Activated naive CD4-positive, alpha-beta T cell treated with anti-CD3 and anti-CD28 coated beads, Interleukin-2, amount 50 U/mL, for 72 hours (primary cell): ENCODE data around the gene ZAP70. TPM values are rescaled to one million over a fixed set of nuclear protein-coding genes. Genes with fewer than 3 reads are reported as not detected.
A peak's percentile ranks its signal among the peaks of the same experiment; 100 is the strongest.

ENCODE experiments used
- ATAC-seq, 2 donors: fragments of 150-1000 bp; cut with Tn5 transposase; 2 replicates each; pipeline ENCODE4 v1.10.0; 2021; ENCODE audit warnings: mild to moderate bottlenecking in 2 of 2, moderate library complexity in 2 of 2
- DNase-seq, 2 donors: peaks; one replicate each; pipeline ENCODE4 v3.0.0; 2021 to 2022; ENCODE audit warnings: low spot score in 2 of 2
- H3K27ac Mint-ChIP-seq, 2 donors: one replicate each; pipeline ENCODE4 v1.8.0; 2022; ENCODE audit warnings: mild to moderate bottlenecking in 2 of 2, mixed read lengths in 2 of 2
- H3K36me3 Mint-ChIP-seq, 2 donors: one replicate each; pipeline ENCODE4 v1.8.0; 2022; ENCODE audit warnings: mixed read lengths in 2 of 2
- H3K9me3 Mint-ChIP-seq, 2 donors: one replicate each; pipeline ENCODE4 v1.8.0; 2022; ENCODE audit warnings: mixed read lengths in 2 of 2
- total RNA-seq, 2 donors: library from RNA; stranded (reverse); gene quantifications; one replicate each; pipeline ENCODE4 v1.2.3, GENCODE V29; 2022

ZAP70 gene
- total RNA-seq, 2 donors from 2014 or later: 164 to 235 TPM

DNA sequence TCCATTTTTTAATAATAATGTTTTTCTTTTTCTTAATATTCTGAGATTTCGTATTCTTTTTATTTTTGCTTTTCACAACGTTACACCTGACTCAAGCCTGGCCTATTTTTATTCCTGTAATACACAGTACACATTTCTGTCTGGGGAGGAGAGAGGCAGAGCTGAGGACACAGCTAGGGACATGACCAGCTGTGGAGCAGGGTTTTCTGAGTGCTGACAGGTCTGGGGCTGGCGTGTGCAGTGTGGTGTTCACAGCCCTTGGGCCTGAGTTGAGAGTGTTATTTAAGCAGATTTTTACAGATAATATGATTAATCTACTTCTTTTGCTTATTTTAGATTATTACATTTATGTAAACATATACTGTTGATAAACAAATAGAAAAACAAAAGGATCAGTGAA lies 55.9 kb downstream of the ZAP70 start:
- no peak overlapping the region for H3K27ac Mint-ChIP-seq
- ATAC-seq (no peak), DNase-seq (no peak)
- no peaks in the 10 kb centered on the region for H3K9me3 Mint-ChIP-seq
- peaks cover 0 to 3% of the 10 kb centered on the region in 2 donors for H3K36me3 Mint-ChIP-seq

DNA sequence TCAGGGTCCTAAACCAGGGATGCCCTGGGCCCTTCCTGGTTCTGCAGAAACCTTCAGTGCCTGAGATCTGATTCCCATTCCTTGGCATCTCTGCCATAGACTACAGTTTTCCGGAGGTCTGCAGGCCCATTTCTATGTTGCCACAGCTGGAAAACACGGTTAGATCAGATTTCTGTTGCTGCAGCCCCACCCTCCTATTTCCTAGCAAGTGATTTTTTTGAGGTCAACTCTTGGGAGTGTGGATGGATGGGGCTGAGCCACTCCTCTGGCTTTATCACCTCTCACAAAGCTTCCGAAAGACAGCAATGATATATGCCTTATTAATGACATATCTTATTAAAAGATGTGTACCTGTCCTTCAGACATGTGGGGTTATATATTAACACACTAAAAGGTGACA lies 56.3 kb downstream of the ZAP70 start:
- no peak for ATAC-seq
- no peaks in the 10 kb centered on the region for H3K9me3 Mint-ChIP-seq
- H3K36me3 Mint-ChIP-seq: peaks cover 0 to 7% of the 10 kb centered on the region in 2 donors
- H3K27ac Mint-ChIP-seq: no peak overlapping the region
- DNase-seq: no peak

DNA sequence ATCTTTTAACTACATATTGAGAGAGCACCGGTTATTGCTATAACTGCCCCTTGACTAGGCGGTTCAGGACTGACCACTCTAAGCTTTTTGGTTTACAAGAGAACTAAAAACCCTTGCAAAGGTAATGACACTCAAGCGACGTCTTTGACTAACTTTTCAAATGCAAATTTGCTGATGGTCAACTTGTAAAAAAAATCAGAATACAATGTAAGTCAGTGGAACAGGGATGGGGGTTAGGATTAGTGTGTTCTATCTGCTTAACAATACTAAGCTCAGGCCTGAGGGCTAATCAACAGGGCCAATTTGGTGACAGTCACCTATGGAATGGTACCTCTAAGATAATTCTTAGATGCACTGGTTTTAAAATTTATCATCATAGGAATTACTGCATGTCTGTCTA lies 57.1 kb downstream of the ZAP70 start:
- Mint-ChIP-seq H3K36me3 (peaks cover 2 to 7% of the 10 kb centered on the region in 2 donors), H3K9me3 (no peaks in the 10 kb centered on the region), H3K27ac (peak overlapping the region in 1 of 2 donors; percentile 38)
- DNase-seq: no peak
- ATAC-seq: no peak

DNA sequence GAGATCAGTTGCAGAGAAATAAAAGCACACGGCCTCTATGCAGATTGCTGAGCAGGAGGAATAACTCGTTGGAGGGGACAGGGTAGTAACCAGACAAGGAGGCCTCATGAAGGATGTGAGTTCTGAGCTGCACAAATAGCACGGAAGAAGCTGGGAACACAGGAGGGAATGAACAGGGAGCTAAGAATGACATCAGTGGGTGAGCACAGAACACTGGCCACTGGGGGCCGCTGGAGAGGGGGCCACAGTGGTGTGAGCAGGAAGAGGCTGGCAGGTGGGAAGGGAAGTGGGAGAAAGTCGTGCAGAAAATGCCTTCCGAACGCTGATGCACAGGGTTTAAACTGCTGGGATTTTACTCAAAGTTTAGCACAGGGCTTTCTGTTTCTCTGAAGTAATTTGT lies 61.0 kb downstream of the ZAP70 start:
- H3K36me3 Mint-ChIP-seq: peaks cover 5 to 7% of the 10 kb centered on the region in 2 donors
- ATAC-seq (no peak), DNase-seq (no peak)
- H3K27ac Mint-ChIP-seq: no peak overlapping the region
- no peaks in the 10 kb centered on the region for H3K9me3 Mint-ChIP-seq

DNA sequence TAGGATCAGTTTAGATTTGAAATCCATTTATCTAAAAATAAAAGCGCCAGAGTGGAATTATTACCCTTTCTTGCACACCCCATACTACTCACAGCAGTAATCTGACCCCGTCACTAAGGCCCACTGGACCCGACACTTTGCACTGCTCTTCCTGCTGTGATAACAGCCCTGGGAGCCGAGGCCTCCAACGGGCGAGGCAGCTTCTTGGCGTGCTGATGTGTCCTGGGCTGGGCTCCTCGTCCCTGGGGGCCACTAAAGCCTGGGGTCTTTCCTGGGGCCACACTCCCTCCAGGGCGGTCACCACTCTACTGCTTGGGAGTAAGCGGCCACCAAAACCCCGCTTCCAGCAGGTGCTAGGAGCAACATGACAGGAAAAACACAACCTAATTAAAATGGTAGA lies 61.7 kb downstream of the ZAP70 start:
- Mint-ChIP-seq H3K36me3 (peaks cover 5 to 7% of the 10 kb centered on the region in 2 donors), H3K27ac (no peak overlapping the region), H3K9me3 (no peaks in the 10 kb centered on the region)
- no peak for ATAC-seq
- no peak for DNase-seq

DNA sequence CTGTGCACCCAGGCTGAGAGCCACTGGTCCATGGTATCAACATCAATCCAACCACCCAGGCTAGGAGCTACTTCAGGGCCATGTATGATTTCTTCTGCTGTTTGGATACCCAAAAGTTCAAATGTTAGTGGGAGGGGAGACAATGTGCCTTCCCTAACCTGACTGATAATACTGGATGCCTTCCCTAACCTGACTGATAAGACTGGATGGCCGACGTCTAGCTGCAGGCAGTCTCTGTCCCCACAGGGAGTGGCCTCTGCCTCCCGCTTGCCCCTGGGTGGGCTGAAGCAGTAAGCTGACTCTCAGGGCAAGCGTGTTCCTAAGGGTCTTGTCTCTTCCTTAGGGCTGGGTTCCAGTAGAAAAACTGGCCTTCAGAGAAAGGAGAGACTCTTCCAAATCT lies 65.8 kb downstream of the ZAP70 start:
- ATAC-seq (no peak), DNase-seq (no peak)
- peaks cover 5% of the 10 kb centered on the region in 2 donors for H3K36me3 Mint-ChIP-seq
- H3K9me3 Mint-ChIP-seq: no peaks in the 10 kb centered on the region
- H3K27ac Mint-ChIP-seq: no peak overlapping the region

DNA sequence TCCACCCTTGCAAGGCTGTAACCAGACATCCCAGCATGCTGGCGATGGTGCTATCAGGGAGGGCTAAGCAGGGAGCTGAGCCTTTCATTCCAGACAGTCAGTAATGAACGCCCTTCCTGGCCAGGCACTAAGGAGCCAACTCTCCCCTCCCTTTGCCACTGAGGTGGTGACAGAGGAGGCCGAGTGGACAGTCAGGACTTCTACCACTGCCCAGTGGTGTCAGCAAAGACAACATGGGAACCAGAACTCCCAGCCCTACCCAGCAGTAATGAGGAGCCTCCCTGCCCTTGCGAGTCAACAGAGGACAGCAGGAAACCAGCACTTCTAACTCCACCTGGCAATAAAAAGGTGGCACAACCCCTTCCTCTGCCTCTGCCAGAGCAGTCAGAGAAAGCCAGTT lies 68.6 kb downstream of the ZAP70 start:
- no peak for DNase-seq
- Mint-ChIP-seq H3K9me3 (no peaks in the 10 kb centered on the region), H3K36me3 (no peaks in the 10 kb centered on the region), H3K27ac (no peak overlapping the region)
- no peak for ATAC-seq

DNA sequence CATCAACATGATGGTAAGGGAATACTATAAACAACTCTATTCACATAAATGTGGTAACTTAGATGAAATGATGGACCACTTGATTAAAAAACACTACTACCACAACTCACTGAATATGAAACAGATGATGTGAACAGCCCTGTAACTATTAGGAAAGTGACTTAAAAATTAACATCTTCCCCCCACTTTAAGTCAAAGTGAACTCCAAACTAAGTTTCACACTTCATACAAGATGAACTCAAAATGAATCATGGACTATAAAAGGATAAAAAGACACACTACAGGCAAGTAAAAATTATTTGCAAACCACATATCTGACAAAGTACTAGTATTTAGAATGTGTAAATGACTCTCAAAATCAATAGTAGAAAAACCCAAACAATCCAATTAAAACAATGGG lies 71.6 kb downstream of the ZAP70 start:
- DNase-seq: no peak
- ATAC-seq: peak in 1 of 2 donors; percentile 72
- Mint-ChIP-seq H3K9me3 (no peaks in the 10 kb centered on the region), H3K36me3 (no peaks in the 10 kb centered on the region), H3K27ac (no peak overlapping the region)

DNA sequence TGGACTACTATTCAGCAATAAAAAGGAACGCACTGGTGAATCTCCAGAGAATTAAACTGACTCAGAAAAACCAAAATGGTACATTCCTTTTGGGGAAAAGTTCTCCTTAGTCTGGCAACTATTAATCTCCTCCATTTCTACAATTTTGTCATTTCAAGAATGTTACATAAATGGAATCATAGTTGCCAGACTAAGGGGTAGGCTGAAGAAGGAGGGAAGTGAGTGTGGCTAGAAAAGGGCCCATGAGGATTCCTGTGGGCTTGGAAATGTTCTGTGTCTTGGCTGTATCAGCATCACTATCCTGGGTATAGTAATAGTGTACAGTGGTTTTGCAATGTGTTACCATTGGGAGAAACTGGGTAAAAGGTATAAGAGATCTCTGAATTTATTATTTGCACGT lies 72.4 kb downstream of the ZAP70 start:
- no peaks in the 10 kb centered on the region for H3K36me3 Mint-ChIP-seq
- no peak for DNase-seq
- H3K27ac Mint-ChIP-seq: no peak overlapping the region
- no peaks in the 10 kb centered on the region for H3K9me3 Mint-ChIP-seq
- ATAC-seq: no peak

DNA sequence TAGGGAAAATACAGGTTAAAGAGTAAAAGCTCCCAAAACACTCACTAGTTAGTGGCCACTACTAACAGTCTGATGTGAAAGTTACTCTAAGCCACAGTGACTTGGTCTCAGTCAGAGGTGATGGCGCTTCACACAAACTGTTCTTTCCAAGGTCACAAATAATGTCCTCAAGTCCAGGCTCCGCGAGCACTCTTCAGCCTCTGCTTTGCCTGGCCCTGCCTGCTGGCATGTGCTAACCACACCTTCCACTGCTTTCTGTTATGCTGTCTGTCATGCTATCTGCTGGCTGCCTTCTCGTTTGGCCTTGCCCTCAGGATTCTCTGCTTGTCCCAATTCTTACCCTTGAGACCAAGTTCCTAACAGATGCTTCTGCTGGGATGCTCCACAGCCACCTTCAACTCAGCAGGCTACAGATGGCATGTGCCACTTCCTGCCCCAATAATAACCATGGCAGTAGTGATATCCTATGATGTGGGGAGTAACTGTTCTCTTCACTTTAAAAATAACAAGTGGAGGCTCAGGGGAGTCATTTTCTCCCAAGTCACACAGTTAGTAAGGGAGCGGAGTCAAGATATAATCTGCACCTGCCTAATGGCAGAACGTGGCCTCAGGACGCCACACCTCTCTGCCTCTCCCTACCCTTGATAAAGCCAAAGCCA lies 75.7 kb downstream of the ZAP70 start:
- H3K9me3 Mint-ChIP-seq: no peaks in the 10 kb centered on the region
- no peaks in the 10 kb centered on the region for H3K36me3 Mint-ChIP-seq
- peak overlapping the region in 1 of 2 donors; percentile 75 for H3K27ac Mint-ChIP-seq
- ATAC-seq (no peak), DNase-seq (no peak)

Other genes with a start within 250 kb of the ZAP70 start
- 10 to 100 TPM; 21.8 to 44.9 TPM for gene ANKRD36B, start 123.7 kb upstream of the ZAP70 start, total RNA-seq
- gene COX5B, start 67.5 kb upstream of the ZAP70 start, total RNA-seq: 100 to 1,000 TPM; 269 to 288 TPM
- gene ACTR1B, start 49.5 kb upstream of the ZAP70 start, total RNA-seq: 100 to 1,000 TPM in 1 of 2 donors, 10 to 100 TPM in 1; 77.0 to 124 TPM
- 10 to 100 TPM in 1 of 2 donors, 1 to 10 TPM in 1; 6.5 to 17.5 TPM for gene C2orf92, start 43.9 kb upstream of the ZAP70 start, total RNA-seq